OCI-LY1 (cell line): Measurements from ENCODE around the gene RNF38.

Experiments
- H2AFZ ChIP-seq: fragments of 200-600 bp; sonication (generic), shearing (Covaris generic); 2 replicates; pipeline ENCODE4 v1.6.0; 2014; ENCODE audit warnings: antibody characterized with exemption, mild to moderate bottlenecking, low read length
- H3F3A ChIP-seq: fragments of 200-600 bp; sonication (generic), shearing (Covaris generic); 2 replicates; pipeline ENCODE4 v1.6.0; 2014; ENCODE audit warnings: mild to moderate bottlenecking, antibody characterized with exemption, low read length, moderate library complexity; ENCODE audit not compliant: insufficient read depth
- H3K27ac ChIP-seq: fragments of 200-600 bp; sonication (generic); 2 replicates; pipeline ENCODE4 v1.5.1; 2014; ENCODE audit warnings: low read length, mixed run types, mild to moderate bottlenecking, low read depth; ENCODE audit not compliant: poor library complexity, severe bottlenecking
- H3K27me3 ChIP-seq: fragments of 200-600 bp; sonication (generic); 2 replicates; pipeline ENCODE4 v1.6.0; 2014; ENCODE audit warnings: antibody characterized with exemption, mild to moderate bottlenecking, low read length, moderate library complexity; ENCODE audit not compliant: insufficient read depth
- H3K36me3 ChIP-seq: fragments of 200-600 bp; sonication (generic); 2 replicates; pipeline ENCODE4 v1.6.1; 2014; ENCODE audit warnings: mild to moderate bottlenecking, antibody characterized with exemption, low read length, moderate library complexity, mixed read lengths; ENCODE audit not compliant: insufficient read depth
- H3K4me1 ChIP-seq: fragments of 200-600 bp; sonication (generic); 2 replicates; pipeline ENCODE4 v1.5.1; 2014; ENCODE audit warnings: mild to moderate bottlenecking, low read length, moderate library complexity; ENCODE audit not compliant: insufficient read depth, severe bottlenecking
- H3K4me2 ChIP-seq: fragments of 200-600 bp; sonication (generic), shearing (Covaris generic); 2 replicates; pipeline ENCODE4 v1.6.1; 2014; ENCODE audit warnings: low read length
- H3K4me3 ChIP-seq: fragments of 200-600 bp; sonication (generic); 2 replicates; pipeline ENCODE4 v1.5.1; 2014; ENCODE audit warnings: low read length, low read depth, mild to moderate bottlenecking, mixed read lengths; ENCODE audit not compliant: poor library complexity, severe bottlenecking
- H3K79me2 ChIP-seq: fragments of 200-600 bp; shearing (Covaris generic); 2 replicates; pipeline ENCODE4 v1.6.1; 2016; ENCODE audit warnings: mixed run types, low read length, mixed read lengths; ENCODE audit not compliant: insufficient read depth
- H3K9ac ChIP-seq: fragments of 200-600 bp; sonication (generic), shearing (Covaris generic); 2 replicates; pipeline ENCODE4 v1.6.1; 2014; ENCODE audit warnings: mild to moderate bottlenecking, low read length, mixed read lengths
- H3K9me2 ChIP-seq: fragments of 200-600 bp; sonication (generic), shearing (Covaris generic); 2 replicates; pipeline ENCODE4 v1.6.1; 2014; ENCODE audit warnings: low read depth, mild to moderate bottlenecking, low read length, mixed read lengths
- H3K9me3 ChIP-seq: fragments of 200-600 bp; shearing (Covaris generic); 2 replicates; pipeline ENCODE4 v1.6.1; 2014; ENCODE audit warnings: low read length, mixed read lengths
- H4K20me1 ChIP-seq: fragments of 200-600 bp; sonication (generic), shearing (Covaris generic); 2 replicates; pipeline ENCODE4 v1.6.0; 2016; ENCODE audit warnings: mild to moderate bottlenecking, low read length; ENCODE audit not compliant: insufficient read depth
- EZH2 ChIP-seq: fragments of 200-600 bp; sonication (generic), shearing (Covaris generic); IDR thresholded peaks from 2 replicates; pipeline ENCODE4 v1.8.0; 2017; ENCODE audit warnings: borderline replicate concordance, mixed run types, mild to moderate bottlenecking, antibody characterized with exemption, low read length, moderate library complexity, mixed read lengths
- TF ChIP-seq, protein P1 (sequence below): fragments of 200-600 bp; sonication (generic), shearing (Covaris generic); IDR thresholded peaks from 2 replicates; pipeline ENCODE4 v1.5.1; 2017; ENCODE audit warnings: mild to moderate bottlenecking, antibody characterized with exemption, low read length, moderate library complexity, mixed read lengths

RNF38 gene

GRCh38 chr9:36437790-36438189 is 37.7 kb upstream of the RNF38 start:
- Histone ChIP-seq H4K20me1 (no peaks in the 10 kb centered on the region), H3K4me2 (no peak overlapping the region), H3K9me3 (no peaks in the 10 kb centered on the region), H3K9ac (no peak overlapping the region), H3K27ac (no peak overlapping the region), H2AFZ (no peak overlapping the region), H3F3A (no peaks in the 10 kb centered on the region), H3K9me2 (no peaks in the 10 kb centered on the region), H3K27me3 (no peaks in the 10 kb centered on the region), H3K4me1 (no peaks in the 10 kb centered on the region), H3K79me2 (peaks cover 10% of the 10 kb centered on the region), H3K4me3 (no peak overlapping the region), H3K36me3 (no peaks in the 10 kb centered on the region)
- TF ChIP-seq EZH2 = no peak
- TF ChIP-seq, protein P1, sequence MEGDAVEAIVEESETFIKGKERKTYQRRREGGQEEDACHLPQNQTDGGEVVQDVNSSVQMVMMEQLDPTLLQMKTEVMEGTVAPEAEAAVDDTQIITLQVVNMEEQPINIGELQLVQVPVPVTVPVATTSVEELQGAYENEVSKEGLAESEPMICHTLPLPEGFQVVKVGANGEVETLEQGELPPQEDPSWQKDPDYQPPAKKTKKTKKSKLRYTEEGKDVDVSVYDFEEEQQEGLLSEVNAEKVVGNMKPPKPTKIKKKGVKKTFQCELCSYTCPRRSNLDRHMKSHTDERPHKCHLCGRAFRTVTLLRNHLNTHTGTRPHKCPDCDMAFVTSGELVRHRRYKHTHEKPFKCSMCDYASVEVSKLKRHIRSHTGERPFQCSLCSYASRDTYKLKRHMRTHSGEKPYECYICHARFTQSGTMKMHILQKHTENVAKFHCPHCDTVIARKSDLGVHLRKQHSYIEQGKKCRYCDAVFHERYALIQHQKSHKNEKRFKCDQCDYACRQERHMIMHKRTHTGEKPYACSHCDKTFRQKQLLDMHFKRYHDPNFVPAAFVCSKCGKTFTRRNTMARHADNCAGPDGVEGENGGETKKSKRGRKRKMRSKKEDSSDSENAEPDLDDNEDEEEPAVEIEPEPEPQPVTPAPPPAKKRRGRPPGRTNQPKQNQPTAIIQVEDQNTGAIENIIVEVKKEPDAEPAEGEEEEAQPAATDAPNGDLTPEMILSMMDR = no peak

- no peak overlapping the region for H3K27ac ChIP-seq
- H3K36me3 ChIP-seq = no peaks in the 10 kb centered on the region
- H3F3A ChIP-seq = no peaks in the 10 kb centered on the region
- H3K27me3 ChIP-seq = no peaks in the 10 kb centered on the region
- H4K20me1 ChIP-seq = no peaks in the 10 kb centered on the region
- H3K4me1 ChIP-seq = no peaks in the 10 kb centered on the region
- no peak overlapping the region for H3K4me2 ChIP-seq
- H3K4me3 ChIP-seq = no peak overlapping the region
- no peaks in the 10 kb centered on the region for H3K9me2 ChIP-seq
- no peak overlapping the region for H3K9ac ChIP-seq
- TF ChIP-seq, protein P1 = no peak
- no peak for TF ChIP-seq EZH2
- H2AFZ ChIP-seq = no peak overlapping the region
- H3K9me3 ChIP-seq = no peaks in the 10 kb centered on the region
- H3K79me2 ChIP-seq = peaks cover 7% of the 10 kb centered on the region
Observed at GRCh38 chr9:36436909-36437308, 36.8 kb upstream of the RNF38 start.

- no peak overlapping the region for H3K27ac ChIP-seq
- no peaks in the 10 kb centered on the region for H3K9me2 ChIP-seq
- no peaks in the 10 kb centered on the region for H3F3A ChIP-seq
- no peak overlapping the region for H3K4me3 ChIP-seq
- peaks cover 14% of the 10 kb centered on the region for H3K79me2 ChIP-seq
- H3K4me1 ChIP-seq = no peaks in the 10 kb centered on the region
- no peak overlapping the region for H2AFZ ChIP-seq
- H3K27me3 ChIP-seq = no peaks in the 10 kb centered on the region
- H4K20me1 ChIP-seq = no peaks in the 10 kb centered on the region
- H3K4me2 ChIP-seq = no peak overlapping the region
- peaks cover 7% of the 10 kb centered on the region; the same call in 1 of the 2 replicates for H3K36me3 ChIP-seq
- H3K9me3 ChIP-seq = no peaks in the 10 kb centered on the region
- H3K9ac ChIP-seq = no peak overlapping the region
- no peak for TF ChIP-seq EZH2
- TF ChIP-seq, protein P1 = no peak
Observed at GRCh38 chr9:36433386-36433785, 33.3 kb upstream of the RNF38 start.
